Activated CD4-positive, alpha-beta T cell treated with anti-CD3 and anti-CD28 coated beads for 1 hour (primary cell): Measurements from ENCODE around the gene MPP1.

Source experiments
- DNase-seq: peaks from one replicate; pipeline ENCODE4 v3.0.0-alpha.2; 2020

Gene MPP1

GRCh38 chrX:154730253-154730891 lies 74.9 kb downstream of the MPP1 start:
- DNase-seq, result no peak

- DNase-seq, result no peak
Observed at GRCh38 chrX:154729439-154729838, 75.8 kb downstream of the MPP1 start.
